Hepatocyte (in vitro differentiated cells): ENCODE data around the gene BAX. TPM values are rescaled to one million over a fixed set of nuclear protein-coding genes. Genes with fewer than 3 reads are reported as not detected.

Experiments used
- DNase-seq: peaks from one replicate; pipeline ENCODE4 v3.0.0-alpha.2; 2016; ENCODE audit warnings: low spot score
- H2AFZ ChIP-seq: fragments of 200-600 bp; sonication (generic); 2 replicates; pipeline ENCODE4 v1.6.0; 2016; ENCODE audit warnings: antibody characterized with exemption, mild to moderate bottlenecking
- H3K27ac ChIP-seq: fragments of 200-600 bp; sonication (generic); 2 replicates; pipeline ENCODE4 v1.5.1; 2016; ENCODE audit warnings: mild to moderate bottlenecking
- H3K27me3 ChIP-seq: fragments of 200-600 bp; sonication (generic); 2 replicates; pipeline ENCODE4 v1.6.1; 2016
- H3K36me3 ChIP-seq: fragments of 200-600 bp; sonication (generic); replicated peaks from 2 replicates; pipeline ENCODE4 v1.5.1; 2016; ENCODE audit warnings: low read depth; ENCODE audit not compliant: insufficient read depth
- H3K4me1 ChIP-seq: fragments of 200-600 bp; sonication (generic); 2 replicates; pipeline ENCODE4 v1.5.1; 2016; ENCODE audit warnings: mild to moderate bottlenecking, moderate library complexity; ENCODE audit not compliant: insufficient read depth
- H3K4me2 ChIP-seq: fragments of 200-600 bp; sonication (generic); 2 replicates; pipeline ENCODE4 v1.6.0; 2016
- H3K4me3 ChIP-seq: fragments of 200-600 bp; sonication (generic); 2 replicates; pipeline ENCODE4 v1.5.1; 2016; ENCODE audit warnings: mild to moderate bottlenecking
- H3K79me2 ChIP-seq: fragments of 200-600 bp; sonication (generic); 2 replicates; pipeline ENCODE4 v1.6.0; 2017; ENCODE audit warnings: mild to moderate bottlenecking
- H3K9me2 ChIP-seq: fragments of 200-600 bp; sonication (generic); replicated peaks from 2 replicates; pipeline ENCODE4 v1.6.0; 2017; ENCODE audit warnings: mild to moderate bottlenecking; ENCODE audit not compliant: insufficient read depth
- H3K9me3 ChIP-seq: fragments of 200-600 bp; sonication (generic); 2 replicates; pipeline ENCODE4 v1.5.1; 2016; ENCODE audit warnings: low read depth, mild to moderate bottlenecking
- H4K20me1 ChIP-seq: fragments of 200-600 bp; sonication (generic); 2 replicates; pipeline ENCODE4 v1.6.0; 2016; ENCODE audit warnings: mild to moderate bottlenecking; ENCODE audit not compliant: insufficient read depth, poor library complexity, severe bottlenecking
- CTCF ChIP-seq: fragments of 200-600 bp; sonication (generic); IDR thresholded peaks from 2 replicates; pipeline ENCODE4 v1.5.1; 2016; ENCODE audit warnings: antibody characterized with exemption, mild to moderate bottlenecking; ENCODE audit not compliant: poor library complexity
- EZH2 ChIP-seq: fragments of 200-600 bp; sonication (generic); IDR thresholded peaks from 2 replicates; pipeline ENCODE4 v1.6.1; 2016; ENCODE audit warnings: antibody characterized with exemption, mild to moderate bottlenecking, borderline replicate concordance
- EZH2phosphoT487 ChIP-seq: fragments of 200-600 bp; sonication (generic); IDR thresholded peaks from one replicate; pipeline ENCODE4 v1.6.1; 2018; ENCODE audit warnings: antibody characterized with exemption, mild to moderate bottlenecking, low read depth, moderate library complexity; ENCODE audit not compliant: unreplicated experiment, severe bottlenecking
- WGBS: methylation state at CpG from one replicate; pipeline ENCODE4 v1.1.6; 2016; ENCODE audit warnings: low lambda C conversion rate; ENCODE audit errors: missing lambda C conversion rate; 5-methylcytosine and 5-hydroxymethylcytosine counted together
- microRNA-seq: library from miRNA; unstranded; fragments of <30 nt; microRNA quantifications from one replicate; pipeline ENCODE4, GENCODE V29; 2017
- polyA plus RNA-seq: library from polyadenylated mRNA; unstranded; fragments of >200 nt; fragmentation: Nextera tagmentation; extraction: Ambion mirVana; gene quantifications from 2 replicates; pipeline ENCODE4 v1.2.1, GENCODE V29; 2016
- small RNA-seq: library from RNA; depleted of rRNA; stranded (forward); fragments of <200 nt; gene quantifications from one replicate; pipeline ENCODE3, GENCODE V24; 2014
- total RNA-seq: library from RNA; depleted of rRNA; stranded (reverse); fragments of >200 nt; gene quantifications from 2 replicates; pipeline ENCODE4 v1.2.3, GENCODE V29; 2014

Gene BAX
- total and polyA plus RNA-seq, 2 experiments from 2014 or later: 77.3 to 116 TPM

- H3K4me2 ChIP-seq: no peak overlapping the region
- H3K4me1 ChIP-seq: no peaks in the 10 kb centered on the region
- H3K79me2 ChIP-seq: no peaks in the 10 kb centered on the region
- DNase-seq: no peak
- no peak overlapping the region for H3K4me3 ChIP-seq
- H3K9me2 ChIP-seq: no peaks in the 10 kb centered on the region
- no peaks in the 10 kb centered on the region for H3K9me3 ChIP-seq
- no peak overlapping the region for H3K27ac ChIP-seq
- H3K27me3 ChIP-seq: no peaks in the 10 kb centered on the region
- H4K20me1 ChIP-seq: no peaks in the 10 kb centered on the region
- no peaks in the 10 kb centered on the region for H3K36me3 ChIP-seq
- TF ChIP-seq EZH2 (no peak), CTCF (no peak), EZH2phosphoT487 (no peak)
- 95% methylated on average over 14 of the region's 17 CpGs for WGBS
- H2AFZ ChIP-seq: no peak overlapping the region
Observed at GRCh38 chr19:49011194-49011593, 56.5 kb downstream of the BAX start.

Small RNA genes lying within 50 kb of the gene (microRNA-seq; reads per million reads assigned to microRNA genes)
- gene MIR6798: 1.3 reads per million

Small RNA genes lying within 50 kb of the gene (small RNA-seq; reads per million reads assigned to genes)
- gene AC026803.1 (not detected), gene MIR6798 (0.16 reads per million)

Other genes with a start within 250 kb of the BAX start
- 2.2 and 2.3 TPM in 2 replicates for gene MAMSTR, start 235.2 kb upstream of the BAX start, total RNA-seq
- 5.2 and 7.5 TPM in 2 replicates for gene MAMSTR, start 235.2 kb upstream of the BAX start, polyA plus RNA-seq
- 1.1 and 4.2 TPM in 2 replicates for gene RASIP1, start 214.3 kb upstream of the BAX start, total RNA-seq
- gene RASIP1, start 214.3 kb upstream of the BAX start, polyA plus RNA-seq: 1.9 and 3.6 TPM in 2 replicates
- gene IZUMO1, start 208.0 kb upstream of the BAX start, total RNA-seq: 0.40 and 0.57 TPM in 2 replicates
- gene IZUMO1, start 208.0 kb upstream of the BAX start, polyA plus RNA-seq: 0.52 and 1.3 TPM in 2 replicates
- 2.4 TPM in 2 replicates for gene FUT1, start 202.2 kb upstream of the BAX start, total RNA-seq
- gene FUT1, start 202.2 kb upstream of the BAX start, polyA plus RNA-seq: 4.3 and 5.2 TPM in 2 replicates
- gene FGF21, start 199.4 kb upstream of the BAX start, total RNA-seq: not detected in 2 replicates
- gene FGF21, start 199.4 kb upstream of the BAX start, polyA plus RNA-seq: not detected in 2 replicates
- 39.6 and 44.2 TPM in 2 replicates for gene BCAT2, start 143.8 kb upstream of the BAX start, total RNA-seq
- gene BCAT2, start 143.8 kb upstream of the BAX start, polyA plus RNA-seq: 84.6 and 122 TPM in 2 replicates
- 64.1 and 67.6 TPM in 2 replicates for gene HSD17B14, start 118.4 kb upstream of the BAX start, total RNA-seq
- gene HSD17B14, start 118.4 kb upstream of the BAX start, polyA plus RNA-seq: 91.9 and 107 TPM in 2 replicates
- 7.3 and 8.3 TPM in 2 replicates for gene PLEKHA4, start 86.3 kb upstream of the BAX start, total RNA-seq
- 15.1 and 25.8 TPM in 2 replicates for gene PLEKHA4, start 86.3 kb upstream of the BAX start, polyA plus RNA-seq
- gene PPP1R15A, start 82.5 kb upstream of the BAX start, total RNA-seq: 67.1 and 83.1 TPM in 2 replicates
- gene PPP1R15A, start 82.5 kb upstream of the BAX start, polyA plus RNA-seq: 172 and 218 TPM in 2 replicates
- not detected in 2 replicates for gene TULP2, start 56.1 kb upstream of the BAX start, total RNA-seq
- gene TULP2, start 56.1 kb upstream of the BAX start, polyA plus RNA-seq: not detected in 2 replicates
- 233 and 283 TPM in 2 replicates for gene NUCB1, start 54.6 kb upstream of the BAX start, total RNA-seq
- gene NUCB1, start 54.6 kb upstream of the BAX start, polyA plus RNA-seq: 332 and 339 TPM in 2 replicates
- gene DHDH, start 21.2 kb upstream of the BAX start, total RNA-seq: 0.72 and 3.7 TPM in 2 replicates
- gene DHDH, start 21.2 kb upstream of the BAX start, polyA plus RNA-seq: 1.5 and 2.9 TPM in 2 replicates
- gene FTL, start 10.4 kb downstream of the BAX start, total RNA-seq: 8,878 and 9,969 TPM in 2 replicates
- gene FTL, start 10.4 kb downstream of the BAX start, polyA plus RNA-seq: 13,723 and 15,987 TPM in 2 replicates
- 29.2 and 37.4 TPM in 2 replicates for gene GYS1, start 38.4 kb downstream of the BAX start, total RNA-seq
- 45.9 and 54.8 TPM in 2 replicates for gene GYS1, start 38.4 kb downstream of the BAX start, polyA plus RNA-seq
- 62.9 and 72.1 TPM in 2 replicates for gene RUVBL2, start 39.0 kb downstream of the BAX start, total RNA-seq
- 79.6 and 84.9 TPM in 2 replicates for gene RUVBL2, start 39.0 kb downstream of the BAX start, polyA plus RNA-seq
- gene LHB, start 62.2 kb downstream of the BAX start, total RNA-seq: not detected in 2 replicates
- not detected in 2 replicates for gene LHB, start 62.2 kb downstream of the BAX start, polyA plus RNA-seq
- gene CGB3, start 69.5 kb downstream of the BAX start, total RNA-seq: 1.1 TPM in 1 of 2 replicates, not detected in the other
- not detected in 2 replicates for gene CGB3, start 69.5 kb downstream of the BAX start, polyA plus RNA-seq
- not detected in 2 replicates for gene CGB2, start 77.0 kb downstream of the BAX start, total RNA-seq
- not detected in 2 replicates for gene CGB2, start 77.0 kb downstream of the BAX start, polyA plus RNA-seq
- gene CGB1, start 82.0 kb downstream of the BAX start, total RNA-seq: not detected in 2 replicates
- 0.52 TPM in 1 of 2 replicates, not detected in the other for gene CGB1, start 82.0 kb downstream of the BAX start, polyA plus RNA-seq
- 1.5 and 1.9 TPM in 2 replicates for gene CGB5, start 89.0 kb downstream of the BAX start, total RNA-seq
- gene CGB5, start 89.0 kb downstream of the BAX start, polyA plus RNA-seq: 0.22 and 1.2 TPM in 2 replicates
- gene CGB8, start 94.2 kb downstream of the BAX start, total RNA-seq: 0.50 TPM in 1 of 2 replicates, not detected in the other
- gene CGB8, start 94.2 kb downstream of the BAX start, polyA plus RNA-seq: 0.53 TPM in 1 of 2 replicates, not detected in the other
- 0.76 TPM in 1 of 2 replicates, not detected in the other for gene CGB7, start 102.9 kb downstream of the BAX start, total RNA-seq
- gene CGB7, start 102.9 kb downstream of the BAX start, polyA plus RNA-seq: 1.6 and 4.1 TPM in 2 replicates
- 2.9 and 3.4 TPM in 2 replicates for gene NTF4, start 109.9 kb downstream of the BAX start, total RNA-seq
- gene NTF4, start 109.9 kb downstream of the BAX start, polyA plus RNA-seq: 6.9 and 11.5 TPM in 2 replicates
- not detected in 2 replicates for gene KCNA7, start 117.8 kb downstream of the BAX start, total RNA-seq
- gene KCNA7, start 117.8 kb downstream of the BAX start, polyA plus RNA-seq: not detected in 2 replicates
- gene SNRNP70, start 130.6 kb downstream of the BAX start, total RNA-seq: 164 and 190 TPM in 2 replicates
- gene SNRNP70, start 130.6 kb downstream of the BAX start, polyA plus RNA-seq: 248 and 294 TPM in 2 replicates
- gene LIN7B, start 159.5 kb downstream of the BAX start, total RNA-seq: 7.1 and 8.7 TPM in 2 replicates
- gene LIN7B, start 159.5 kb downstream of the BAX start, polyA plus RNA-seq: 18.0 and 20.6 TPM in 2 replicates
- gene C19orf73, start 164.3 kb downstream of the BAX start, total RNA-seq: 1.9 TPM in 1 of 2 replicates, not detected in the other
- 2.6 and 2.7 TPM in 2 replicates for gene C19orf73, start 164.3 kb downstream of the BAX start, polyA plus RNA-seq
- 4.4 and 11.3 TPM in 2 replicates for gene PPFIA3, start 164.7 kb downstream of the BAX start, total RNA-seq
- 8.2 and 11.4 TPM in 2 replicates for gene PPFIA3, start 164.7 kb downstream of the BAX start, polyA plus RNA-seq
- 0.44 and 0.50 TPM in 2 replicates for gene HRC, start 200.5 kb downstream of the BAX start, total RNA-seq
- gene HRC, start 200.5 kb downstream of the BAX start, polyA plus RNA-seq: 0.33 and 0.48 TPM in 2 replicates
- 6.6 and 7.0 TPM in 2 replicates for gene TRPM4, start 202.9 kb downstream of the BAX start, total RNA-seq
- gene TRPM4, start 202.9 kb downstream of the BAX start, polyA plus RNA-seq: 20.5 and 23.2 TPM in 2 replicates